ENCODE results near the gene FBXW7. TPM values are rescaled to one million over a fixed set of nuclear protein-coding genes. Genes with fewer than 3 reads are reported as not detected.

FBXW7 gene
- total and polyA plus RNA-seq, 2 of the 13 experiments (the other 11 are each of a cell fraction or from before 2014, with no cell fraction given), result 5.0 to 40.9 TPM

DNA sequence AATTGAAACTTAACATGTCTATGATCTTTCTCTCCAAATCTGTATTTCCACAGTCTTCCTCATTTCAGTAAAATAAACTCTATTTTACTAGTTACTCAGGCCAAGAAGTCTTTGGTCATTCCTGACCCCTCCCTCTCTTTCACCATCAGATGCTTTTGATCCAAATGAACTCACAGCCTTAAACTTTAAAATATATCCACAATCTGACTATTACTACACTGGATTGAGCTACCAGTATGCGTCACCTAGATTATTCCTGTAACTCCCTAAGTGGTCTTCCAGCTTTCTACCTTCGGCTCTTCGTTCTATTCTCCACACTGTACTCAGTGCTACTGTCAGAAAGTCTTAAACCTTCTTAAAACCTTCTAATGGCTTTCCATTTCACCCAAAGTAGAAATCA, 195.1 kb downstream of the FBXW7 start:
- Histone ChIP-seq H3K36me3 (replicated peaks in 1 of 2; ENCODE audit: control insufficient read depth in 1 of 2, insufficient read depth in 2 of 2, low read length in 2 of 2) (no peaks in the 10 kb centered on the region; a peak in 1 of 5 replicates), H2AFZ (ENCODE audit: low read length) (no peak overlapping the region), H4K20me1 (ENCODE audit: insufficient read depth, low read length) (no peaks in the 10 kb centered on the region), H3K27me3 (ENCODE audit: control insufficient read depth in 1 of 2, insufficient read depth in 2 of 2, low read length in 2 of 2) (no peaks in the 10 kb centered on the region), H3K79me2 (ENCODE audit: insufficient read depth, low read length) (no peaks in the 10 kb centered on the region), H3K4me2 (ENCODE audit: low read depth, low read length) (no peak overlapping the region), H3K27ac (ENCODE audit: extremely low read length, insufficient read depth, low read length) (no peak overlapping the region), H3K9ac (ENCODE audit: insufficient read depth, low read depth, low read length) (no peak overlapping the region), H3K9me3 (ENCODE audit: low read length) (no peaks in the 10 kb centered on the region), H3K4me3 (replicated peaks in 1 of 3; ENCODE audit: insufficient read depth in 1 of 3, low read depth in 2 of 3, low read length in 3 of 3) (no peak overlapping the region), H3K4me1 (ENCODE audit: insufficient read depth, low read length) (no peaks in the 10 kb centered on the region)
- intact Hi-C loops (cut with micrococcal nuclease; ENCODE audit: unreplicated experiment), result no loop called here
- in situ Hi-C loops (cut with HindIII; ENCODE audit: extremely low pct_ligation_motif_present, low pct_unique_long_range_greater_than_20kb), result no loop called here
- POLR2A ChIA-PET, result no interaction called here
- BruUV-seq (replicated peaks), result no TSS peak
- WGBS (ENCODE audit: low lambda C conversion rate), result 99% methylated on average over 3 of the region's 3 CpGs
- TF ChIP-seq GABPB1 (CRISPR knock-in tag; IDR thresholded peaks at IDR 0.05) (no peak), ATF7 (IDR thresholded peaks at IDR 0.05) (no peak), ATF7 (CRISPR knock-in tag; IDR thresholded peaks at IDR 0.05) (no peak), ZNF563 (CRISPR knock-in tag; IDR thresholded peaks at IDR 0.05) (no peak), ZBTB7A (CRISPR knock-in tag; IDR thresholded peaks at IDR 0.05) (no peak), CEBPG (CRISPR knock-in tag; IDR thresholded peaks at IDR 0.05) (no peak)
- TF ChIP-seq, protein P1, sequence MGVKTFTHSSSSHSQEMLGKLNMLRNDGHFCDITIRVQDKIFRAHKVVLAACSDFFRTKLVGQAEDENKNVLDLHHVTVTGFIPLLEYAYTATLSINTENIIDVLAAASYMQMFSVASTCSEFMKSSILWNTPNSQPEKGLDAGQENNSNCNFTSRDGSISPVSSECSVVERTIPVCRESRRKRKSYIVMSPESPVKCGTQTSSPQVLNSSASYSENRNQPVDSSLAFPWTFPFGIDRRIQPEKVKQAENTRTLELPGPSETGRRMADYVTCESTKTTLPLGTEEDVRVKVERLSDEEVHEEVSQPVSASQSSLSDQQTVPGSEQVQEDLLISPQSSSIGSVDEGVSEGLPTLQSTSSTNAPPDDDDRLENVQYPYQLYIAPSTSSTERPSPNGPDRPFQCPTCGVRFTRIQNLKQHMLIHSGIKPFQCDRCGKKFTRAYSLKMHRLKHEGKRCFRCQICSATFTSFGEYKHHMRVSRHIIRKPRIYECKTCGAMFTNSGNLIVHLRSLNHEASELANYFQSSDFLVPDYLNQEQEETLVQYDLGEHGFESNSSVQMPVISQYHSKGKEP (CRISPR knock-in tag; IDR thresholded peaks at IDR 0.05), result no peak
- TF ChIP-seq, protein P2, sequence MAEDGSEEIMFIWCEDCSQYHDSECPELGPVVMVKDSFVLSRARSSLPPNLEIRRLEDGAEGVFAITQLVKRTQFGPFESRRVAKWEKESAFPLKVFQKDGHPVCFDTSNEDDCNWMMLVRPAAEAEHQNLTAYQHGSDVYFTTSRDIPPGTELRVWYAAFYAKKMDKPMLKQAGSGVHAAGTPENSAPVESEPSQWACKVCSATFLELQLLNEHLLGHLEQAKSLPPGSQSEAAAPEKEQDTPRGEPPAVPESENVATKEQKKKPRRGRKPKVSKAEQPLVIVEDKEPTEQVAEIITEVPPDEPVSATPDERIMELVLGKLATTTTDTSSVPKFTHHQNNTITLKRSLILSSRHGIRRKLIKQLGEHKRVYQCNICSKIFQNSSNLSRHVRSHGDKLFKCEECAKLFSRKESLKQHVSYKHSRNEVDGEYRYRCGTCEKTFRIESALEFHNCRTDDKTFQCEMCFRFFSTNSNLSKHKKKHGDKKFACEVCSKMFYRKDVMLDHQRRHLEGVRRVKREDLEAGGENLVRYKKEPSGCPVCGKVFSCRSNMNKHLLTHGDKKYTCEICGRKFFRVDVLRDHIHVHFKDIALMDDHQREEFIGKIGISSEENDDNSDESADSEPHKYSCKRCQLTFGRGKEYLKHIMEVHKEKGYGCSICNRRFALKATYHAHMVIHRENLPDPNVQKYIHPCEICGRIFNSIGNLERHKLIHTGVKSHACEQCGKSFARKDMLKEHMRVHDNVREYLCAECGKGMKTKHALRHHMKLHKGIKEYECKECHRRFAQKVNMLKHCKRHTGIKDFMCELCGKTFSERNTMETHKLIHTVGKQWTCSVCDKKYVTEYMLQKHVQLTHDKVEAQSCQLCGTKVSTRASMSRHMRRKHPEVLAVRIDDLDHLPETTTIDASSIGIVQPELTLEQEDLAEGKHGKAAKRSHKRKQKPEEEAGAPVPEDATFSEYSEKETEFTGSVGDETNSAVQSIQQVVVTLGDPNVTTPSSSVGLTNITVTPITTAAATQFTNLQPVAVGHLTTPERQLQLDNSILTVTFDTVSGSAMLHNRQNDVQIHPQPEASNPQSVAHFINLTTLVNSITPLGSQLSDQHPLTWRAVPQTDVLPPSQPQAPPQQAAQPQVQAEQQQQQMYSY (CRISPR knock-in tag; IDR thresholded peaks at IDR 0.05), result no peak
- ATAC-seq, result no peak
- no peak for DNase-seq (ENCODE audit: low spot score)
- CTCF ChIA-PET (ENCODE audit: low intra/inter-chr PET ratio, low total read pairs), result no interaction called here
- no peak for FAIRE-seq

Data from HepG2 (cell line).